K562 (cell line): ENCODE data around the gene CPA4. TPM values are rescaled to one million over a fixed set of nuclear protein-coding genes. Genes with fewer than 3 reads are reported as not detected.
A peak's percentile ranks its signal among the peaks of the same experiment; 100 is the strongest.

Source experiments
- ADNP ChIP-seq: fragments of 200-800 bp; sonication (Bioruptor generic); IDR thresholded peaks from 2 replicates; pipeline ENCODE4 v1.6.1; 2016; ENCODE audit warnings: missing genetic modification characterization, missing compliant biosample characterization
- ARNT ChIP-seq, 2 experiments: fragments of 450-650 bp; IDR thresholded peaks; 2 replicates each; pipeline ENCODE4 v1.6.1; 2016; ENCODE audit warnings: mild to moderate bottlenecking in 1 of 2
- C11orf30 ChIP-seq: fragments of 450-650 bp; IDR thresholded peaks from 2 replicates; pipeline ENCODE4 v1.6.1; 2016; ENCODE audit warnings: low read depth, mild to moderate bottlenecking
- CBX1 ChIP-seq: sonication (generic); IDR thresholded peaks from 2 replicates; pipeline ENCODE4 v1.6.1; 2016; ENCODE audit warnings: antibody characterized with exemption, low read depth, mild to moderate bottlenecking
- CEBPG ChIP-seq, 3 experiments: fragments of 200-800 bp in 1 of 3; sonication (Bioruptor generic) in 1 of 3; sonication (generic) in 1 of 3; formaldehyde crosslinking in 1 of 3; IDR thresholded peaks in 2 of 3; conservative IDR thresholded peaks in 1 of 3; 2 replicates each; pipeline versions ENCODE4 v1.6.1 to v1.8.0; 2016 to 2022; ENCODE audit warnings: missing compliant biosample characterization in 2 of 3, missing genetic modification characterization in 2 of 3, mild to moderate bottlenecking in 1 of 3, missing genetic modification reagents in 1 of 3
- FOXA3 ChIP-seq, 2 experiments: fragments of 450-650 bp in 1 of 2; sonication (generic) in 1 of 2; formaldehyde crosslinking; IDR thresholded peaks in 1 of 2; conservative IDR thresholded peaks in 1 of 2; 2 replicates each; pipeline versions ENCODE4 v1.4.0 to v1.8.0; 2020 to 2022; ENCODE audit warnings: mild to moderate bottlenecking in 2 of 2, missing genetic modification reagents in 1 of 2
- MAFG ChIP-seq: fragments of 450-650 bp; conservative IDR thresholded peaks from 2 replicates; pipeline ENCODE4 v1.6.1; 2016; ENCODE audit warnings: missing genetic modification characterization, missing compliant biosample characterization
- MAZ ChIP-seq, 2 experiments: fragments of 450-650 bp in 1 of 2; sonication (generic) in 1 of 2; formaldehyde crosslinking; IDR thresholded peaks in 1 of 2; conservative IDR thresholded peaks in 1 of 2; 2 replicates each; pipeline versions ENCODE4 v1.4.0 to v1.5.0; 2020; ENCODE audit warnings: mild to moderate bottlenecking in 1 of 2, missing genetic modification reagents in 1 of 2
- MTA3 ChIP-seq: fragments of 450-650 bp; formaldehyde crosslinking; IDR thresholded peaks from 2 replicates; pipeline ENCODE4 v1.6.1; 2017; ENCODE audit warnings: mild to moderate bottlenecking, borderline replicate concordance
- NR4A1 ChIP-seq, 2 experiments: fragments of 250-450 bp in 1 of 2; fragments of 450-650 bp in 1 of 2; sonication (Bioruptor Pico) in 1 of 2; IDR thresholded peaks; 2 replicates each; pipeline versions ENCODE4 v1.4.0 to v1.6.1; 2016 to 2020; ENCODE audit warnings: mild to moderate bottlenecking in 2 of 2, missing compliant biosample characterization in 1 of 2, missing genetic modification characterization in 1 of 2, moderate library complexity in 1 of 2
- SMAD4 ChIP-seq: fragments of 250-450 bp; sonication (Bioruptor Pico); conservative IDR thresholded peaks from 2 replicates; pipeline ENCODE4 v1.8.0; 2021; ENCODE audit warnings: inconsistent platforms, mild to moderate bottlenecking, moderate library complexity
- ZFP1 ChIP-seq: fragments of 450-650 bp; formaldehyde crosslinking; IDR thresholded peaks from 2 replicates; pipeline ENCODE4 v1.4.0; 2020; ENCODE audit warnings: mild to moderate bottlenecking, mixed read lengths
- ZKSCAN8 ChIP-seq: fragments of 200-800 bp; sonication (Bioruptor generic); IDR thresholded peaks from 2 replicates; pipeline ENCODE4 v1.6.1; 2016; ENCODE audit warnings: missing genetic modification characterization, missing compliant biosample characterization
- ZNF217 ChIP-seq: sonication (generic); formaldehyde crosslinking; IDR thresholded peaks from 2 replicates; pipeline ENCODE4 v1.8.0; 2022; ENCODE audit warnings: mild to moderate bottlenecking, missing genetic modification reagents
- polyA plus RNA-seq, 8 experiments: library from polyadenylated mRNA; depleted of rRNA in 4 of 8; stranded (reverse) in 5 of 8; unstranded in 3 of 8; fragments of >200 nt; fragmentation: Nextera tagmentation in 2 of 8; fragmentation: Illumina TruSeq in 1 of 8; extraction: Ambion mirVana in 2 of 8; extraction: Trizol in 1 of 8; gene quantifications; 2 replicates each; pipeline versions ENCODE4 v1.2.1 to v1.2.3, GENCODE V29; 2011 to 2014; ENCODE audit warnings: inconsistent platforms in 1 of 8, missing spikeins in 1 of 8
- total RNA-seq, 7 experiments: library from RNA; depleted of rRNA in 6 of 7; stranded (reverse); fragments of >200 nt in 6 of 7; fragmentation: Illumina TruSeq in 2 of 7; extraction: Trizol in 2 of 7; gene quantifications; 2 replicates each; pipeline versions ENCODE4 v1.2.1 to v1.2.3, GENCODE V29; 2011 to 2021; ENCODE audit warnings: low replicate concordance in 1 of 7
- TF ChIP-seq, protein P1 (sequence below): sonication (generic); formaldehyde crosslinking; IDR thresholded peaks from 2 replicates; pipeline ENCODE4 v1.8.1; 2023; ENCODE audit warnings: mild to moderate bottlenecking, missing genetic modification reagents
- TF ChIP-seq, protein P2 (sequence below): sonication (generic); formaldehyde crosslinking; IDR thresholded peaks from 2 replicates; pipeline ENCODE4 v1.8.1; 2023; ENCODE audit warnings: mild to moderate bottlenecking, missing genetic modification reagents
- TF ChIP-seq, protein P3 (sequence below): fragments of 250-450 bp; sonication (Bioruptor Pico); IDR thresholded peaks from 2 replicates; pipeline ENCODE4 v1.4.0; 2020

Gene CPA4
- total and polyA plus RNA-seq, 9 of the 15 experiments (the other 6 are each of a cell fraction or from before 2014, with no cell fraction given): not detected

DNA sequence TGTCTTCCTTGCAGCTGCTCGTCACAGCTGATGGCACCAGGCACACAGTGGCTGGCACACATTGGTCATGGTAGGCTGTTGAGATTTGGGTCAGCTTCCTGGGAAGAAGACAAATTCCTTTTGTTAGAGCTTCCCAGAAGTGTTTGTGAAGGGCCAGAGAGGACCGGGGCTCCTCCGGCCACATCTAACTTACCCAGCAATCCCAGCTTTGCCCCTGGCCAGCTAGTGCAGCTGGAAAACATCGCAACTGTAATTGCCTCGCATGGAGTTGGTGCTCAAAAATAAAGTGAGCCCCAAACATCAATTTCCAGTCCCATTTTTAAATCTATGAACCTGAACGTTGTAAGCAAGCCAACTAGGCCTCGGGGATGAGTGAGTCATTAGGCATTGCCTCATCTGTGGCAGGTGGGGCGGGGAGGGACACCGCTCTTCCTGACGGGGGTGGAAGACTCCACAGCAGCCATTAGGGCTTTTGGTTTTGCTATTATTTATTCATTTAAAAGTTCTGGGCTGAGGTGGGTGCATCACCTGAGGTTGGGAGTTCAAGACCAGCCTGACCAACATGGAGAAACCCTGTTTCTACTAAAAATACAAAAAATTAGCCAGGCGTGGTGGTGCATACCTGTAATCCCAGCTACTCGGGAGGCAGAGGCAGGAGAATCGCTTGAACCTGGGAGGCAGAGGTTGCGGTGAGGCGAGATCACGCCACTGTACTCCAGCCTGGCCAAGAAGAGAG is 64.1 kb downstream of the CPA4 start (continued):
- TF ChIP-seq, protein P1, sequence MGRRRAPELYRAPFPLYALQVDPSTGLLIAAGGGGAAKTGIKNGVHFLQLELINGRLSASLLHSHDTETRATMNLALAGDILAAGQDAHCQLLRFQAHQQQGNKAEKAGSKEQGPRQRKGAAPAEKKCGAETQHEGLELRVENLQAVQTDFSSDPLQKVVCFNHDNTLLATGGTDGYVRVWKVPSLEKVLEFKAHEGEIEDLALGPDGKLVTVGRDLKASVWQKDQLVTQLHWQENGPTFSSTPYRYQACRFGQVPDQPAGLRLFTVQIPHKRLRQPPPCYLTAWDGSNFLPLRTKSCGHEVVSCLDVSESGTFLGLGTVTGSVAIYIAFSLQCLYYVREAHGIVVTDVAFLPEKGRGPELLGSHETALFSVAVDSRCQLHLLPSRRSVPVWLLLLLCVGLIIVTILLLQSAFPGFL (CRISPR knock-in tag): no peak
- TF ChIP-seq CEBPG (CRISPR knock-in tag; IDR thresholded peaks at IDR 0.05) (peak; percentile 76; the same call in 1 of the 2 replicates), CEBPG (tag; conservative IDR thresholded peaks at IDR 0.05 in 1 of 2, IDR thresholded peaks at IDR 0.05 in 1 of 2) (peak; percentile 74 to 88), ARNT (IDR thresholded peaks at IDR 0.05) (no peak), MTA3 (no peak), ADNP (no peak), ZKSCAN8 (CRISPR knock-in tag) (no peak), NR4A1 (CRISPR knock-in tag; IDR thresholded peaks at IDR 0.05) (no peak), NR4A1 (tag; IDR thresholded peaks at IDR 0.05) (no peak), ZNF217 (CRISPR knock-in tag) (no peak), MAZ (CRISPR knock-in tag; conservative IDR thresholded peaks at IDR 0.05 in 1 of 2, IDR thresholded peaks at IDR 0.05 in 1 of 2) (peak in 1 of 2 experiments; percentile 60; a peak in 1 of 4 replicates), ZFP1 (no peak), C11orf30 (no peak), CBX1 (no peak), FOXA3 (CRISPR knock-in tag; conservative IDR thresholded peaks at IDR 0.05 in 1 of 2, IDR thresholded peaks at IDR 0.05 in 1 of 2) (no peak), SMAD4 (no peak), MAFG (tag) (no peak)
- TF ChIP-seq, protein P2, sequence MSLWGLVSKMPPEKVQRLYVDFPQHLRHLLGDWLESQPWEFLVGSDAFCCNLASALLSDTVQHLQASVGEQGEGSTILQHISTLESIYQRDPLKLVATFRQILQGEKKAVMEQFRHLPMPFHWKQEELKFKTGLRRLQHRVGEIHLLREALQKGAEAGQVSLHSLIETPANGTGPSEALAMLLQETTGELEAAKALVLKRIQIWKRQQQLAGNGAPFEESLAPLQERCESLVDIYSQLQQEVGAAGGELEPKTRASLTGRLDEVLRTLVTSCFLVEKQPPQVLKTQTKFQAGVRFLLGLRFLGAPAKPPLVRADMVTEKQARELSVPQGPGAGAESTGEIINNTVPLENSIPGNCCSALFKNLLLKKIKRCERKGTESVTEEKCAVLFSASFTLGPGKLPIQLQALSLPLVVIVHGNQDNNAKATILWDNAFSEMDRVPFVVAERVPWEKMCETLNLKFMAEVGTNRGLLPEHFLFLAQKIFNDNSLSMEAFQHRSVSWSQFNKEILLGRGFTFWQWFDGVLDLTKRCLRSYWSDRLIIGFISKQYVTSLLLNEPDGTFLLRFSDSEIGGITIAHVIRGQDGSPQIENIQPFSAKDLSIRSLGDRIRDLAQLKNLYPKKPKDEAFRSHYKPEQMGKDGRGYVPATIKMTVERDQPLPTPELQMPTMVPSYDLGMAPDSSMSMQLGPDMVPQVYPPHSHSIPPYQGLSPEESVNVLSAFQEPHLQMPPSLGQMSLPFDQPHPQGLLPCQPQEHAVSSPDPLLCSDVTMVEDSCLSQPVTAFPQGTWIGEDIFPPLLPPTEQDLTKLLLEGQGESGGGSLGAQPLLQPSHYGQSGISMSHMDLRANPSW (CRISPR knock-in tag): no peak
- TF ChIP-seq, protein P3, sequence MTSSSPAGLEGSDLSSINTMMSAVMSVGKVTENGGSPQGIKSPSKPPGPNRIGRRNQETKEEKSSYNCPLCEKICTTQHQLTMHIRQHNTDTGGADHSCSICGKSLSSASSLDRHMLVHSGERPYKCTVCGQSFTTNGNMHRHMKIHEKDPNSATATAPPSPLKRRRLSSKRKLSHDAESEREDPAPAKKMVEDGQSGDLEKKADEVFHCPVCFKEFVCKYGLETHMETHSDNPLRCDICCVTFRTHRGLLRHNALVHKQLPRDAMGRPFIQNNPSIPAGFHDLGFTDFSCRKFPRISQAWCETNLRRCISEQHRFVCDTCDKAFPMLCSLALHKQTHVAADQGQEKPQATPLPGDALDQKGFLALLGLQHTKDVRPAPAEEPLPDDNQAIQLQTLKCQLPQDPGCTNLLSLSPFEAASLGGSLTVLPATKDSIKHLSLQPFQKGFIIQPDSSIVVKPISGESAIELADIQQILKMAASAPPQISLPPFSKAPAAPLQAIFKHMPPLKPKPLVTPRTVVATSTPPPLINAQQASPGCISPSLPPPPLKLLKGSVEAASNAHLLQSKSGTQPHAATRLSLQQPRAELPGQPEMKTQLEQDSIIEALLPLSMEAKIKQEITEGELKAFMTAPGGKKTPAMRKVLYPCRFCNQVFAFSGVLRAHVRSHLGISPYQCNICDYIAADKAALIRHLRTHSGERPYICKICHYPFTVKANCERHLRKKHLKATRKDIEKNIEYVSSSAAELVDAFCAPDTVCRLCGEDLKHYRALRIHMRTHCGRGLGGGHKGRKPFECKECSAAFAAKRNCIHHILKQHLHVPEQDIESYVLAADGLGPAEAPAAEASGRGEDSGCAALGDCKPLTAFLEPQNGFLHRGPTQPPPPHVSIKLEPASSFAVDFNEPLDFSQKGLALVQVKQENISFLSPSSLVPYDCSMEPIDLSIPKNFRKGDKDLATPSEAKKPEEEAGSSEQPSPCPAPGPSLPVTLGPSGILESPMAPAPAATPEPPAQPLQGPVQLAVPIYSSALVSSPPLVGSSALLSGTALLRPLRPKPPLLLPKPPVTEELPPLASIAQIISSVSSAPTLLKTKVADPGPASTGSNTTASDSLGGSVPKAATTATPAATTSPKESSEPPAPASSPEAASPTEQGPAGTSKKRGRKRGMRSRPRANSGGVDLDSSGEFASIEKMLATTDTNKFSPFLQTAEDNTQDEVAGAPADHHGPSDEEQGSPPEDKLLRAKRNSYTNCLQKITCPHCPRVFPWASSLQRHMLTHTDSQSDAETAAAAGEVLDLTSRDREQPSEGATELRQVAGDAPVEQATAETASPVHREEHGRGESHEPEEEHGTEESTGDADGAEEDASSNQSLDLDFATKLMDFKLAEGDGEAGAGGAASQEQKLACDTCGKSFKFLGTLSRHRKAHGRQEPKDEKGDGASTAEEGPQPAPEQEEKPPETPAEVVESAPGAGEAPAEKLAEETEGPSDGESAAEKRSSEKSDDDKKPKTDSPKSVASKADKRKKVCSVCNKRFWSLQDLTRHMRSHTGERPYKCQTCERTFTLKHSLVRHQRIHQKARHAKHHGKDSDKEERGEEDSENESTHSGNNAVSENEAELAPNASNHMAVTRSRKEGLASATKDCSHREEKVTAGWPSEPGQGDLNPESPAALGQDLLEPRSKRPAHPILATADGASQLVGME (CRISPR knock-in tag): no peak
